HL-60 (cell line): ENCODE data around the gene PSMD1.

Experiments
- CTCF ChIP-seq: IDR thresholded peaks from one replicate; pipeline ENCODE4 v1.5.1; 2011; ENCODE audit warnings: low read length, control low read depth, inconsistent platforms; ENCODE audit not compliant: insufficient read depth
- GABPA ChIP-seq: IDR thresholded peaks from 2 replicates; pipeline ENCODE4 v1.6.1; 2012; ENCODE audit warnings: low read depth
- REST ChIP-seq: IDR thresholded peaks from 2 replicates; pipeline ENCODE4 v1.6.1; 2012; ENCODE audit warnings: low read depth; ENCODE audit not compliant: insufficient replicate concordance

- TF ChIP-seq GABPA (no peak), CTCF (no peak), REST (no peak)
Measured at GRCh38 chr2:231185886-231186285, 129.2 kb downstream of the PSMD1 start.
